Neutrophil (primary cell): Measurements from ENCODE around the gene GRIN2D.

ENCODE experiments used
- H3K27ac ChIP-seq: fragments of 200-600 bp; sonication (generic); 2 replicates; pipeline ENCODE4 v1.5.1; 2016; ENCODE audit warnings: mild to moderate bottlenecking, moderate library complexity
- H3K27me3 ChIP-seq: fragments of 200-600 bp; sonication (generic); 2 replicates; pipeline ENCODE4 v1.6.0; 2016; ENCODE audit warnings: mild to moderate bottlenecking
- H3K36me3 ChIP-seq: fragments of 200-600 bp; sonication (generic); 2 replicates; pipeline ENCODE4 v1.5.1; 2017
- H3K4me1 ChIP-seq, 2 experiments: fragments of 200-600 bp in 1 of 2; sonication (generic) in 1 of 2; 1 replicate in 1 of 2; 2 replicates in 1 of 2; pipeline versions ENCODE4 v1.5.1 to v1.6.1; 2013 to 2016; ENCODE audit warnings: low read depth in 1 of 2, low read length in 1 of 2, mild to moderate bottlenecking in 1 of 2, moderate library complexity in 1 of 2; ENCODE audit not compliant: control insufficient read depth in 1 of 2, insufficient read depth in 1 of 2
- H3K4me3 ChIP-seq, 2 experiments: fragments of 200-600 bp in 1 of 2; sonication (generic) in 1 of 2; 1 replicate in 1 of 2; 2 replicates in 1 of 2; pipeline ENCODE4 v1.5.1; 2013 to 2016; ENCODE audit warnings: low read depth in 1 of 2, low read length in 1 of 2, mild to moderate bottlenecking in 1 of 2, moderate library complexity in 1 of 2
- H3K9me3 ChIP-seq: fragments of 200-600 bp; sonication (generic); 2 replicates; pipeline ENCODE4 v1.5.1; 2016
- TF ChIP-seq, protein P1 (sequence below): fragments of 200-600 bp; sonication (generic); IDR thresholded peaks from 2 replicates; pipeline ENCODE4 v1.5.1; 2016; ENCODE audit warnings: antibody characterized with exemption

The GRIN2D gene

DNA sequence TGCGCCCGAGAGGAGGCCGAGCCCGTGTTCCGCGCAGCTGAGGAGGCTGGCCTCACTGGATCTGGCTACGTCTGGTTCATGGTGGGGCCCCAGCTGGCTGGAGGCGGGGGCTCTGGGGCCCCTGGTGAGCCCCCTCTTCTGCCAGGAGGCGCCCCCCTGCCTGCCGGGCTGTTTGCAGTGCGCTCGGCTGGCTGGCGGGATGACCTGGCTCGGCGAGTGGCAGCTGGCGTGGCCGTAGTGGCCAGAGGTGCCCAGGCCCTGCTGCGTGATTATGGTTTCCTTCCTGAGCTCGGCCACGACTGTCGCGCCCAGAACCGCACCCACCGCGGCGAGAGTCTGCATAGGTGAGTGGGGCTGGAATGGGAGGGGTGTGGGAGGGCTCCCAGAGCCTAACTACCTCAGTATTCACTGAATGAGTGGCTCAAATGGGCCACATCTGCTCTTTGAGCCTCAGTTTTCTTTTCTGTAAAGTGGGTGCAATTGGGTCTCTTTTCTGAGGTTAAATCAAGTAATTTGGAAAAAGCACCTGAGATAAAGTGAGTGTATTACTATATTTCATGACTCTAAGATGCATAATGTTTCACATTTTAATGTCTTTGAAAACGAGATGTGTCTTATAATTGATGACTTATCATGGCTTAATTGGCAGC is 11.7 kb downstream of the GRIN2D start:
- no peaks in the 10 kb centered on the region for H3K36me3 ChIP-seq
- no peak overlapping the region for H3K27ac ChIP-seq
- TF ChIP-seq, protein P1, sequence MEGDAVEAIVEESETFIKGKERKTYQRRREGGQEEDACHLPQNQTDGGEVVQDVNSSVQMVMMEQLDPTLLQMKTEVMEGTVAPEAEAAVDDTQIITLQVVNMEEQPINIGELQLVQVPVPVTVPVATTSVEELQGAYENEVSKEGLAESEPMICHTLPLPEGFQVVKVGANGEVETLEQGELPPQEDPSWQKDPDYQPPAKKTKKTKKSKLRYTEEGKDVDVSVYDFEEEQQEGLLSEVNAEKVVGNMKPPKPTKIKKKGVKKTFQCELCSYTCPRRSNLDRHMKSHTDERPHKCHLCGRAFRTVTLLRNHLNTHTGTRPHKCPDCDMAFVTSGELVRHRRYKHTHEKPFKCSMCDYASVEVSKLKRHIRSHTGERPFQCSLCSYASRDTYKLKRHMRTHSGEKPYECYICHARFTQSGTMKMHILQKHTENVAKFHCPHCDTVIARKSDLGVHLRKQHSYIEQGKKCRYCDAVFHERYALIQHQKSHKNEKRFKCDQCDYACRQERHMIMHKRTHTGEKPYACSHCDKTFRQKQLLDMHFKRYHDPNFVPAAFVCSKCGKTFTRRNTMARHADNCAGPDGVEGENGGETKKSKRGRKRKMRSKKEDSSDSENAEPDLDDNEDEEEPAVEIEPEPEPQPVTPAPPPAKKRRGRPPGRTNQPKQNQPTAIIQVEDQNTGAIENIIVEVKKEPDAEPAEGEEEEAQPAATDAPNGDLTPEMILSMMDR: no peak
- no peaks in the 10 kb centered on the region for H3K4me1 ChIP-seq
- peaks cover 7% of the 10 kb centered on the region for H3K27me3 ChIP-seq
- no peaks in the 10 kb centered on the region for H3K9me3 ChIP-seq
- no peak overlapping the region for H3K4me3 ChIP-seq

DNA sequence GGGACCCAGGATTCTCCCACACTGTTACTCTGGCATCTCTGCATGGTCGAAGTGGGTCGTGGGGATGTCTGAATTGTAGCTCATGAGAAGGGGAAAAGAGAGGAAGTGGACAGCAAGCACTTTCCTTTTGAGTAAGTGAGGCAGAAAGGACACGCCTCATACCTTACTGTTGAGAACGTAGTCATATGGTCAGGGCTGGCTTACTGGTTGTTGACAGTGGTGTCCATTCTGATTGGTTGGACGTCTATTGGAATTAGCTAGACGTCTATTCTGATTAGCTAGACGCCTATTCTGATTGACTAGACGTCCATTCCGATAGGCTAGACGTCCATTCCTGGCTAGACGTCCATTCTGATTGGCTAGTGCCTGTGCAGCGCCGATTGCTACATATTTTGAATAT is 12.4 kb downstream of the GRIN2D start:
- TF ChIP-seq, protein P1: no peak
- no peak overlapping the region for H3K4me3 ChIP-seq
- H3K4me1 ChIP-seq: no peaks in the 10 kb centered on the region
- H3K9me3 ChIP-seq: no peaks in the 10 kb centered on the region
- no peak overlapping the region for H3K27ac ChIP-seq
- no peaks in the 10 kb centered on the region for H3K36me3 ChIP-seq
- H3K27me3 ChIP-seq: peaks cover 7% of the 10 kb centered on the region

- no peak overlapping the region for H3K27ac ChIP-seq
- no peak overlapping the region for H3K4me3 ChIP-seq
- H3K27me3 ChIP-seq: peaks cover 54% of the 10 kb centered on the region
- TF ChIP-seq, protein P1: no peak
- H3K36me3 ChIP-seq: no peaks in the 10 kb centered on the region
- peaks cover 5 to 15% of the 10 kb centered on the region in 2 experiments for H3K4me1 ChIP-seq
- H3K9me3 ChIP-seq: no peaks in the 10 kb centered on the region
Observed at GRCh38 chr19:48413879-48414587, 20.6 kb downstream of the GRIN2D start.

- no peak overlapping the region for H3K4me3 ChIP-seq
- TF ChIP-seq, protein P1: no peak
- H3K36me3 ChIP-seq: no peaks in the 10 kb centered on the region
- H3K9me3 ChIP-seq: no peaks in the 10 kb centered on the region
- no peak overlapping the region for H3K27ac ChIP-seq
- H3K4me1 ChIP-seq: peaks cover 5 to 15% of the 10 kb centered on the region in 2 experiments
- H3K27me3 ChIP-seq: peaks cover 54% of the 10 kb centered on the region
Observed at GRCh38 chr19:48415395-48415794, 21.9 kb downstream of the GRIN2D start.

DNA sequence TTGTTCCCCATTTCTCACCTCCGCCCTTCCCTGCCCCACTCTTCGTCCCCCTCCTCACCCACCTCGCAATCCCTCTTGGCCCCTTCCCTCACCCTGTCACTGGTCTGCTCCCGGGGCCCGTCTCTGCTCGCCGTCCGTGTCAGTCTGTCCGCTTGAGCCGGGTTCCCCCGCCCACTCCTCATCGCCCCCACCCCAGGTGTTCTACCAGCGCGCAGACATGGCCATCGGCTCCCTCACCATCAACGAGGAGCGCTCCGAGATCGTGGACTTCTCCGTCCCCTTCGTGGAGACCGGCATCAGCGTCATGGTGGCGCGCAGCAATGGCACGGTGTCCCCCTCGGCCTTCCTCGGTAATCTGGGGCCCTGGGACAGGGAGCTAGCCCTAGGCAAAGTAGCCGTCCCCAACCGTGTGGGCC is 22.3 kb downstream of the GRIN2D start:
- Histone ChIP-seq H3K4me1 (peaks cover 5 to 15% of the 10 kb centered on the region in 2 experiments), H3K9me3 (no peaks in the 10 kb centered on the region), H3K4me3 (no peak overlapping the region), H3K27ac (no peak overlapping the region), H3K27me3 (peaks cover 54% of the 10 kb centered on the region), H3K36me3 (no peaks in the 10 kb centered on the region)
- TF ChIP-seq, protein P1: no peak
